AG10803 (cell line): Measurements from ENCODE around the gene CALCOCO1.

Source experiments
- DNase-seq: peaks from one replicate; pipeline ENCODE4 v3.0.0; 2010; ENCODE audit warnings: low read depth
- H3K4me3 ChIP-seq: 2 replicates; pipeline ENCODE4 v1.5.1; 2011; ENCODE audit warnings: mild to moderate bottlenecking, low read length, control low read depth
- TF ChIP-seq, protein P1 (sequence below): conservative IDR thresholded peaks from 2 replicates; pipeline ENCODE4 v1.5.1; 2011; ENCODE audit warnings: mild to moderate bottlenecking, low read length, control low read depth, inconsistent platforms

CALCOCO1 gene

GRCh38 chr12:53739214-53740129, 12.2 kb upstream of the CALCOCO1 start:
- DNase-seq = peak; percentile 22
- H3K4me3 ChIP-seq = peak overlapping the region; percentile 15; the same call in 1 of the 2 replicates

GRCh38 chr12:53738406-53739213, 11.4 kb upstream of the CALCOCO1 start:
- no peak overlapping the region for H3K4me3 ChIP-seq
- no peak for DNase-seq
- TF ChIP-seq, protein P1, sequence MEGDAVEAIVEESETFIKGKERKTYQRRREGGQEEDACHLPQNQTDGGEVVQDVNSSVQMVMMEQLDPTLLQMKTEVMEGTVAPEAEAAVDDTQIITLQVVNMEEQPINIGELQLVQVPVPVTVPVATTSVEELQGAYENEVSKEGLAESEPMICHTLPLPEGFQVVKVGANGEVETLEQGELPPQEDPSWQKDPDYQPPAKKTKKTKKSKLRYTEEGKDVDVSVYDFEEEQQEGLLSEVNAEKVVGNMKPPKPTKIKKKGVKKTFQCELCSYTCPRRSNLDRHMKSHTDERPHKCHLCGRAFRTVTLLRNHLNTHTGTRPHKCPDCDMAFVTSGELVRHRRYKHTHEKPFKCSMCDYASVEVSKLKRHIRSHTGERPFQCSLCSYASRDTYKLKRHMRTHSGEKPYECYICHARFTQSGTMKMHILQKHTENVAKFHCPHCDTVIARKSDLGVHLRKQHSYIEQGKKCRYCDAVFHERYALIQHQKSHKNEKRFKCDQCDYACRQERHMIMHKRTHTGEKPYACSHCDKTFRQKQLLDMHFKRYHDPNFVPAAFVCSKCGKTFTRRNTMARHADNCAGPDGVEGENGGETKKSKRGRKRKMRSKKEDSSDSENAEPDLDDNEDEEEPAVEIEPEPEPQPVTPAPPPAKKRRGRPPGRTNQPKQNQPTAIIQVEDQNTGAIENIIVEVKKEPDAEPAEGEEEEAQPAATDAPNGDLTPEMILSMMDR = no peak

More at GRCh38 chr12:53739214-53740129, 12.2 kb upstream of the CALCOCO1 start:
- TF ChIP-seq, protein P1 = no peak

DNA sequence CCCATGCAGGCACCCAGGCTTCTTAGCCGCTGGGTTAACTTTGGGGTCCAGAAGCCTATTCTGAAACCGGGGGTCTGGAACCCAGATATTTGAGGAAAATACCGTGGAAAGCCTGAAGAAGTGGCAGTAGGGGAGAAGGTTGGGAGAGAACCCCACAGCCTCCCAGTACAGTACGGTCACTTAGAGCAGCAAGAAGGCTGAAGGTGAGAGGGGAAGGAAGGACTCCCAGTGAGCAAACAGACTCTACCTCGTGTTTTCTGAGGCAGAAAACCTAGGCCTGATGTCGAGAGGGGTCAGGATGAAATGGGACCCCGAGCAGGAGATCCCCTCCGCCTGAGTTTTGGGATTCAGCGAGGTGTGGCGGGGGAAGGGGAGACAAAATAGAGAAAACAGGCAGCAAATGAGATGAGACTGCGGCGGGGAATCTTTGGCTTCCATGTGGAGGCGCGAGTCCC, 10.7 kb upstream of the CALCOCO1 start:
- DNase-seq = no peak
- H3K4me3 ChIP-seq = no peak overlapping the region
- TF ChIP-seq, protein P1 = no peak

GRCh38 chr12:53737093-53737808, 10.0 kb upstream of the CALCOCO1 start:
- DNase-seq = no peak
- TF ChIP-seq, protein P1 = no peak
- no peak overlapping the region for H3K4me3 ChIP-seq

DNA sequence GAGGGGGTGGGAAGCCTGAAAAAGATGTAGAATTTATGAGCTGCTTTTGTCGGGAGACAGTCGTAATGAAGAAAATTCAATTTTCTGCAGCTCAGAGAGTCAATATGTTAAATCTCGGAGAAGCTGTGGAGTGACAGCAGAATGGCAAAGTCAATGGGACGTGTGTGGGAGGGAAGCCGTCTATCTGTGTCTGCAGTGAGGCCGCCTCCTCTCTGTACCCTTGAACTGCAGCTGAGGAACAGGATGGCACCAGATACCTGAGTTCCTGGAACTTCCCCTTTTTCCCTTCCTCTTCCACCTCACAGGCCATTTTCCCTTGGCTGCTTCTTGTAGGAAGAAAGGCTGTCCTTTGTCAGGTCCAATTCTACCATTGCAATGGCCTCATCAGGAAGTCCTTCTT, 9.3 kb upstream of the CALCOCO1 start:
- TF ChIP-seq, protein P1 = no peak
- H3K4me3 ChIP-seq = no peak overlapping the region
- no peak for DNase-seq

DNA sequence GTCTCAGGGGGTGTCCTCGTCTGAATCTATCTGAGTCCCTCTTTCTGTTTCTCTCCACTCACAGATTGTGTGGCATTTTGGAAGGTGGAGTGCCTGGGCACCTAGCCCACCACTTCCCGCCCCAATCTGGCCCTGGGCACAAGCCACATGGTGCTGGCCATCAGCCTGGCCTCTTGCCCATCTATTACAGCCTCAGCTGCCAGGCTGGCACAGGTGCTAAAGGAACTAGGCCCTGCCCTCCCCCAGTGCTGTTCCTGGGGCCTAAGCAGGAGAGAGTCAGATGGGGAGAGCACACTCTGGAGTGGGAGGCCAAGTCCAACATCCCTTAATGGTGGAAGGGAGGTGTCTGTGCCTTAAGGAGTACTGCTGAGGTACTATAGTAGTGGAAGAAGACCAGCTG, 8.3 kb upstream of the CALCOCO1 start:
- TF ChIP-seq, protein P1 = no peak
- H3K4me3 ChIP-seq = no peak overlapping the region
- no peak for DNase-seq
